Measurements from ENCODE around the gene CRACR2B. TPM values are rescaled to one million over a fixed set of nuclear protein-coding genes. Genes with fewer than 3 reads are reported as not detected.

The CRACR2B gene
- total and polyA plus RNA-seq, 2 of the 8 experiments (the other 6 are each of a cell fraction or from before 2014, with no cell fraction given): 18.2 to 26.4 TPM

GRCh38 chr11:830295-831117 is 2.8 kb downstream of the CRACR2B start (continued):
- TF ChIP-seq E2F6 (IDR thresholded peaks at IDR 0.05): peak; percentile 84
- TF ChIP-seq RXRA (IDR thresholded peaks at IDR 0.05; ENCODE audit: insufficient read depth, low read depth, low read length): no peak
- 0 out of 2 replicates have a peak, but pooled peaks have one; percentile 8 for TF ChIP-seq PHF8 (conservative IDR thresholded peaks at IDR 0.05; ENCODE audit: low read depth, low read length)
- no peak for TF ChIP-seq SAP30 (IDR thresholded peaks at IDR 0.05; ENCODE audit: insufficient read depth, insufficient replicate concordance, low read length)
- peak; percentile 50 for TF ChIP-seq EZH2 (IDR thresholded peaks at IDR 0.05; ENCODE audit: low read depth, low read length, severe bottlenecking)
- 0 out of 2 replicates have a peak, but pooled peaks have one; percentile 47 for TF ChIP-seq SP1 (IDR thresholded peaks at IDR 0.05; ENCODE audit: low read depth, low read length)
- TF ChIP-seq, protein P1, sequence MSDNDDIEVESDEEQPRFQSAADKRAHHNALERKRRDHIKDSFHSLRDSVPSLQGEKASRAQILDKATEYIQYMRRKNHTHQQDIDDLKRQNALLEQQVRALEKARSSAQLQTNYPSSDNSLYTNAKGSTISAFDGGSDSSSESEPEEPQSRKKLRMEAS (IDR thresholded peaks at IDR 0.05): peak; percentile 92
- TF ChIP-seq SIN3A (conservative IDR thresholded peaks at IDR 0.05 in 1 of 2, IDR thresholded peaks at IDR 0.05 in 1 of 2; ENCODE audit: low read depth in 1 of 2, low read length in 2 of 2): peak in 1 of 2 experiments; percentile 35; a peak in 2 of 4 replicates
- peak; percentile 73 for TF ChIP-seq USF2 (IDR thresholded peaks at IDR 0.05; ENCODE audit: low read length)

All from H1 (cell line).